ENCODE data around the gene RTN3. TPM values are rescaled to one million over a fixed set of nuclear protein-coding genes. Genes with fewer than 3 reads are reported as not detected.

Gene RTN3
- polyA plus RNA-seq, 3 donors from 2014 or later, result 47.8 to 87.9 (median 62.6) TPM

DNA sequence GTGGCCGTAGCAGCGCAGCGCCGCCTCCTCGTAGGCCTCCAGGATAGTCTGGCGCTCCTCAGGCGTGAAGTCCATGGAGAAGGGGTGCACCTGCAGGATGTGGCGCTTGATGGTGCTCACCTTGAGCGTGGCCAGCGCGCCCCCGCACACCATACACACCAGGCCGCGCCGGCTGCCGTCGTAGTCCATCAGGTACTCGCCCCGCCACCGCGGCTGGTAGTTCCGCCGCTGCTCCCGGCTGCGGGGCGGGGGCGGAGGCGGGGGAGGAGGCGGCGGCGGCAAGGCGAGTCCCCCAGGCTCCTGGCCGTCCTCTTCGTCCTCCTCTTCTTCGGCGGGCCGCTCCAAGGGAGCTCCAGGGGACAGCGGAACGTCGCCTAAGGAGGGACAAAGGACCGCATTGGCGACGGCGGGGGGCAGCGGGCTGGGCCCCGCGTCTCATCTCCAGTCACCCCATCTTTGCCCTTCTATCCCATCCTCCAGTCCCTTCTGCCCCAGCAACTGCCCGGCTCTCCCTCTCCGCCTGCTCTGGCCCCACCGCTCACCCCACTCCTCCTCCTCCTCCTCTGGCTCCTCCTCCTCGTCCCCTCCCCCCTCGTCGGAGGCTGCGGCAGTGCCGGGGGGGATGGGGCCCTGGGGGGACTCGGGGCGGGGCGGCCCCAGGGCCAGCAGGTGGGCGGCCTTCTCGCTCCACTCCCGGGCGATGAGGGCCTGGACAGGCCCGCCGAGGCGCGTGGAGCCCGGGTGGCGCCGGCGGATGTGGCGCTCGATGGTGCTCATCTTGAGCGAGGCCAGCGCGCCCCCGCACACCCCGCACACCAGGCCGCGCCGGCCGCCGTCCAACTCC lies 82.4 kb downstream of the RTN3 start:
- Mint-ChIP-seq H3K9me3 (no peaks in the 10 kb centered on the region), H3K36me3 (peaks cover 0 to under 1% (median 0%) of the 10 kb centered on the region in 3 donors), H3K27me3 (ENCODE audit: low read depth in 3 of 3) (peaks cover 0 to 7% (median 3%) of the 10 kb centered on the region in 3 donors), H3K27ac (no peak overlapping the region), H3K4me1 (peaks cover 3 to 9% of the 10 kb centered on the region in 2 donors), H3K4me3 (no peak overlapping the region)
- DNase-seq, result no peak

DNA sequence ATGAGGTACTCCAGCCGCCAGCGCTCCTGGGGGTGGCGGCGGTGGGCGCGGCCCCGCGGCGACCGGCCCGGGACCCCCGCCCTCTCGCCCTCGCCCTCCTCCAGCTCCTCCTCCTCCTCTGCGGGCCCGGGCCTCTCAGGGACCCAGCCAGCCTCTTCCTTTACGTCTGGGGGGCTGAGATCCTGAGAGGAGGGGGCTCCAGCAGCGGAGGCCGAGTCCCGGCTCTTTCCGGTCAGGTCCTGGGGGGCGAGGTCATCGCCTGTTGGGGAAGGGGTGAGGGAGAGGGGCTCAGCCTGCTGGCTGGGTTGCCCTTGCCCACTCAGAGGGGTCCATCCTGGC lies 83.0 kb downstream of the RTN3 start:
- H3K4me1 Mint-ChIP-seq, result peaks cover 3 to 9% of the 10 kb centered on the region in 2 donors
- no peak overlapping the region for H3K27ac Mint-ChIP-seq
- H3K36me3 Mint-ChIP-seq, result no peaks in the 10 kb centered on the region
- no peaks in the 10 kb centered on the region for H3K9me3 Mint-ChIP-seq
- no peak for DNase-seq
- peaks cover 0 to 7% (median 3%) of the 10 kb centered on the region in 3 donors for H3K27me3 Mint-ChIP-seq (ENCODE audit: low read depth in 3 of 3)
- no peak overlapping the region for H3K4me3 Mint-ChIP-seq

DNA sequence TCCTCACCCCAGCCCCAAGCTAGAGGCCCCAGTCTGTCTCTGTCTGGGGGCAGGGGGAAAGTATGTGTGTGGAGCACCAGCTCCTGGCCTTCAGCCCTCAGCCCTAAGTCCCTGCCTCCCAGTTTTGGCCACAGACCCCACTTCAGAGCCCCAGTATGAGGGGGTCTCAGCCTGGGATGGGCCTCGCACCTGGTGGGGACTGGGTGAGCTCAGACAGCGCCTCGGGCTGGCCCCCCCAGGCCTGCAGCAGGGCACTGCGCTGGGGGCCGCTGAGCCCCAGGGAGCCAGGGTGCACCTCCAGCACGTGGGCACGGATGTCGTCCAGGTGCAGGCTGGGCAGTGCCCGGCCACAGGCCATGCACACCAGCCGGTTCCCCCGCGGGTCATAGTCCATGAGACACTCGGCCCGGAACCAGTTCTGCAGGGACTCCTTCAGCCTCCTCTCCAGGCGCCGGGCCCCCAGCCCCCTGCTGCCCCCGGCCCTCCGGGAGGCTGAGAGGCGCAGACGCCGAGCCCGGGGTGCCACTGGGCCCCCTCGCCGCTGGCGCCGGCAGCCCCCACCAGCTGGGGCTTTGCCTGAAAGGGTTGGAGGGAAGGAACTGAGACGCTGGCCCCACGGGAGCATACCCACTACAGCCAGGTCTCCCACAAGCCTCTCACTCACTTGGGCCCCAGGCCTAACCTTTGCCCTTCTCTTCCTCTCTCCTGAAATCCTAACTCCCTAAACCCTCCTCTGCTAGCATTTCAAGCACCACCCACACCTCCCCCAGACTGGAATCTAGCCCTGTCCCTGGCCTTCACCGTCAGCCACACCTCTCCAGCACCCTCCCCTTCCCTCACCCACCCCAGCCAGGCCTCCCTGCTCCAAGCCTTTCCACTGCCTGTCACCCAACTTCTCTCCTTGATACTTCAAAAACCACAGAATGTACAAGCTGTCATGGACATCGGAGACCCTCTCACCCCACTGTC lies 83.7 kb downstream of the RTN3 start:
- Mint-ChIP-seq H3K27ac (no peak overlapping the region), H3K27me3 (ENCODE audit: low read depth in 3 of 3) (peaks cover 0 to 7% (median 3%) of the 10 kb centered on the region in 3 donors), H3K4me3 (no peak overlapping the region), H3K4me1 (peaks cover 5 to 12% of the 10 kb centered on the region in 2 donors), H3K9me3 (no peaks in the 10 kb centered on the region), H3K36me3 (no peaks in the 10 kb centered on the region)
- DNase-seq, result no peak

DNA sequence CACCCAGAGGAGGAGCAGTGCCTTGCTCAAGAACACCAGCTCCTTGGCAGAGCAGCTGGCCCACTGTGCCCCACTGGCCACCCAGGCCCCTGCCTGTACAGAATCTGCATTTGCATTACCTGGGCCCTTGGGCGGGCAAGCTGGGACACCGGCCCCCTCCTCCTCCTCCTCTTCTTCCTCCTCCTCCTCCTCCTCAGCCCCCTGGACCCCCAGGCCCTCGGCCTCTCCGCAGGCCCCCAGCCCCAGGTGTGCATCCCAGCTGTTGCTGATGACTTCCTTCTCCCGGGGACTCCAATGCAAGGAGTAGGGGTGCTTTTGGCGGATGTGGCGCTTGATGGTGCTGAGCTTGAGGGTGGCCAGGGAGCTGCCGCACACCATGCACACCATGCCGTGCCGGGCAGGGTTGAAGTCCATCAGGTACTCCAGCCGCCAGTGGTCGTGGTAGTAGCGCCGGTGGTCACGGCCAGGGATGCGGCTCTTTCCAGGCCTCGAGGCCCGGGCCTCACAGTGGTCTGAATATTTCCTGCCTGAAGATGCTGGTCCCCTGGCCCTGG lies 84.5 kb downstream of the RTN3 start:
- no peaks in the 10 kb centered on the region for H3K36me3 Mint-ChIP-seq
- H3K9me3 Mint-ChIP-seq, result no peaks in the 10 kb centered on the region
- H3K27ac Mint-ChIP-seq, result no peak overlapping the region
- H3K27me3 Mint-ChIP-seq (ENCODE audit: low read depth in 3 of 3), result peaks cover 0 to 7% (median 3%) of the 10 kb centered on the region in 3 donors
- H3K4me3 Mint-ChIP-seq, result no peak overlapping the region
- peaks cover 7 to 16% of the 10 kb centered on the region in 2 donors for H3K4me1 Mint-ChIP-seq
- no peak for DNase-seq

DNA sequence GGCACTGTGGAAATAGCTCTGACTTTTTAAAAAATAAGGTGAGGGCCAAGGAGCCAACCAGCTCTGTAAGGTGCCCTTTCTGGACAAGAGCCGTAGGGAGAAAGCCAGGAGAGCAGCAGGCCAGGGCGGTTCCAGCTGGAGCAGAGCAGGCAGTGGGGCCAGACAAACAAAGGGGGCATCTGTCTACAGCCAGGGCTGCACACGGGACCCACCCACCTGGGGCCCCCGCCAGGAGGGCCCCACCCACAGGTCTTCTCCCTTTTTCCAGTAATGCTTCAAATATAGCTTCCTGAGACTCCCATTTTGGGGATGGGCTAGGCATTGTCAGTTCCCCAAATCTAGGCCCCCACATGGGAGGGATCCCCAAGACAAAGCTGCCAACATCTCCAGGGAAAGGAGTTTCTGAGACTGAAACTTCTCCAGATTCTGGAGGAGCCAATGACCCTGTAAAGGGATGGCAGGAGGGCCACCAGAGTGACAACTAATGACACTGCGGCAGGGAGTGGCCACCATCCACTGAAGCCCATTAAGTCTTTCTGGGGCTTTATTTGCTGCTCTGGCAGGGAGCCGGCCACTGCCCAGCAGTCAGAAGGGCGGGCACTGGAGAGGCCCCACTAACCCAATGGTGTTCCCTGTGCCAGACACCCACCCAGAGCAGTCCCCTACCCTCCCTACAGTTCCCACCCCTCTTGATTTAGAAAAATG lies 85.4 kb downstream of the RTN3 start:
- Mint-ChIP-seq H3K9me3 (no peaks in the 10 kb centered on the region), H3K4me3 (peak overlapping the region; percentile 89 to 99 (median 95)), H3K36me3 (no peaks in the 10 kb centered on the region), H3K27me3 (ENCODE audit: low read depth in 3 of 3) (peaks cover 2 to 9% (median 5%) of the 10 kb centered on the region in 3 donors), H3K27ac (peak overlapping the region in 2 of 6 donors; percentile 7 to 78), H3K4me1 (peaks cover 7 to 16% of the 10 kb centered on the region in 2 donors)
- no peak for DNase-seq

DNA sequence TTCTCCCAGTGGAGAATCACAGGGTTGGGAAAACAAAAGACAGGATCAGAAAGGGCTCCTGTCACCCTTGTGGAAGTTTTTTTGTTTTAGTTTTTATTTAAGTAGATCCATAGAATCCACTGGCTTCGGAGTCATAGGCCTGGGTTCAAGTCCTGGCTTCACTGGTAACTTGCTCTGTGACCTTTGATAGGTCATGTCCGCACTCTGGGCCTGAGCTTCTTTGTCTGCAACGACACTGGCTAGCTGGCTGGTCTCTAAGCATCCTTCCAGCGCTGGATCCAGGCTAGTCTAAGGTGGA lies 85.9 kb downstream of the RTN3 start:
- Mint-ChIP-seq H3K27me3 (ENCODE audit: low read depth in 3 of 3) (peaks cover 2 to 9% (median 5%) of the 10 kb centered on the region in 3 donors), H3K36me3 (no peaks in the 10 kb centered on the region), H3K4me1 (peaks cover 7 to 16% of the 10 kb centered on the region in 2 donors)

DNA sequence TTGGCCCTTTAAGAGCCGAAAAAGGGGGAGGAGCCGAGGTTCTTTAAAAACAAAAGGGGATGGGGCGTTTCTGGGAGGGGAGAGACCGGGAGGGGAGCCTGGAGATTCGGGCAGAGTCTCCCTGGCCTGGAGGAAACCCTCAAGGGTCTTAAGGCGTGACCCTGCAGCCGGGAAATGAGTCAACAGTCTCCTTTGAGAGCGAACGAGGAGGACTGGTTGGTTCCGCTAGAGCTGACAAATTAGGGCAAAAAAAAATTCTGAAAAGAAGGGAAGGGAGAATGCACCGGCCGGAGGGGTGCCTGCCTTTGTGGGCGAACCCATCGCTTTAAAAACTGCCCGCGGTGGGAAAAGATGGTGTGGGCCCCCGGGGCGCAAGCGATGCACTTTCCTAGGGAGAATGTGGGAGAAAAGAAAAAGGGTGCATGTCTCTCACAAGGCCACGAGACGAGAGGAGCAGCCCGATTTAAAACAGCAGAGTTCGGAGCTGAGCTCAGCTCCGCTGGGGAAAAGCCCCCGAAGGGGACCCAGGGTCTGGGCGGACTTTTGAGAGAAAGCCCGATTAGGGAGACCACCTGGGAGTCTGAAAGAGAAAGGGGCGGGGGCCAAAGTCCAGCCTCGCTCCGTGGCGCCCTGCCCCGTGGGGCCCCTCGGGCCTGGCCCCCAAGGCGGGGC lies 86.4 kb downstream of the RTN3 start:
- Mint-ChIP-seq H3K27ac (peak overlapping the region; percentile 44 to 93 (median 78)), H3K36me3 (no peaks in the 10 kb centered on the region), H3K27me3 (ENCODE audit: low read depth in 3 of 3) (peaks cover 2 to 9% (median 5%) of the 10 kb centered on the region in 3 donors), H3K4me3 (peak overlapping the region; percentile 89 to 99 (median 95)), H3K4me1 (peaks cover 7 to 16% of the 10 kb centered on the region in 2 donors), H3K9me3 (no peaks in the 10 kb centered on the region)
- peak; percentile 31 to 37 (median 35) for DNase-seq

More for the DNA sequence above, 85.9 kb downstream of the RTN3 start:
- H3K27ac Mint-ChIP-seq, result peak overlapping the region in 5 of 6 donors; percentile 44 to 93 (median 84)
- no peak for DNase-seq
- no peaks in the 10 kb centered on the region for H3K9me3 Mint-ChIP-seq
- peak overlapping the region; percentile 89 to 99 (median 95) for H3K4me3 Mint-ChIP-seq

DNA sequence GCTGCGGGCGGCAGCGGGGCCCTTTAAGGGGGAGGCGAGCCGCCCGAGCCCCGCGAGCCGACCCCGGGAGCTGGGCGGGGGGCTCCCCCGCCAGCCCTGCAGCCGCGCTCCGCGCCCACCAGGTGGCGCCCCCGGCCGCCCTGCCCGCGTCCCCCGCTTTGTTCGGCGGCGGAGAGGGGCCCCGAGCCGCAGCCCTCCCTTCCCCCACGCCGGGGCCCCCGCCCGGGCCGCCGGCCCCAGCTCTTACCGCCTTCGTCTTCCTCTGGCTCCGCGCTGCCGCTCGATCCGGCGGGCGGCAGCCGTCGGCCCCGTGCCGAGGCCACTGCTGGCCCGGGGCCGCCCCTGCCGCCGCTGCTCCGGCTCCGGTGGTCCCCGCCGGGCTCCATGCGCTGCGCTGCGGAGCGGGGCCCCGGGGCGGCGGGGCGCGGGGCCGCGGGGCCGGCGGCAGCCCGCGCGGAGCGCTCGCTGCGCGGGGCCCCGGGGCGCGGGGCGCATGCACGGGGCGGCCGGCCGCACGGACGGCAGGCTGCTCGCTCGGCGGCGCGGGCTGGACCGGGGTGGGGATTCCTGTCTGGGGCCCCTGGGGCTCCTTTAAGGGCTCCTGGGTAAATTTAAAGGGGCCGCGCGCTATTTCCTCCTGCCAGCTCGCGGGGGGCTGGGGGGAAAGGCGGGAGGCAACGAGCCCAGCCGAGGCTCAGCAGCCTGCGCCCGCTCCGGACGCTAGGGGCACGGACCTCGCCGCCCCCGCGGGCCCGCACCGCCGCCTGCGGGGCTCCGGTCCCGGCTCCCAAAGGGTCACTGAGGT lies 87.1 kb downstream of the RTN3 start, which contains the start of gene ZFTA:
Gene ZFTA (minus strand): TSS at position 539 of the 805 bp plus-strand sequence. CDS start 153 bp downstream, at position 386.
- Mint-ChIP-seq H3K27me3 (ENCODE audit: low read depth in 3 of 3) (peaks cover 2 to 9% (median 5%) of the 10 kb centered on the region in 3 donors), H3K4me3 (peak within 1 kb of the TSS; percentile 89 to 99 (median 95)), H3K27ac (peak within 1 kb of the TSS; percentile 44 to 93 (median 78)), H3K9me3 (no peaks in the 10 kb centered on the region), H3K36me3 (no peaks in the 10 kb centered on the region), H3K4me1 (peaks cover 7 to 16% of the 10 kb centered on the region in 2 donors)
- DNase-seq, result peak; percentile 65 to 68 (median 65)

DNA sequence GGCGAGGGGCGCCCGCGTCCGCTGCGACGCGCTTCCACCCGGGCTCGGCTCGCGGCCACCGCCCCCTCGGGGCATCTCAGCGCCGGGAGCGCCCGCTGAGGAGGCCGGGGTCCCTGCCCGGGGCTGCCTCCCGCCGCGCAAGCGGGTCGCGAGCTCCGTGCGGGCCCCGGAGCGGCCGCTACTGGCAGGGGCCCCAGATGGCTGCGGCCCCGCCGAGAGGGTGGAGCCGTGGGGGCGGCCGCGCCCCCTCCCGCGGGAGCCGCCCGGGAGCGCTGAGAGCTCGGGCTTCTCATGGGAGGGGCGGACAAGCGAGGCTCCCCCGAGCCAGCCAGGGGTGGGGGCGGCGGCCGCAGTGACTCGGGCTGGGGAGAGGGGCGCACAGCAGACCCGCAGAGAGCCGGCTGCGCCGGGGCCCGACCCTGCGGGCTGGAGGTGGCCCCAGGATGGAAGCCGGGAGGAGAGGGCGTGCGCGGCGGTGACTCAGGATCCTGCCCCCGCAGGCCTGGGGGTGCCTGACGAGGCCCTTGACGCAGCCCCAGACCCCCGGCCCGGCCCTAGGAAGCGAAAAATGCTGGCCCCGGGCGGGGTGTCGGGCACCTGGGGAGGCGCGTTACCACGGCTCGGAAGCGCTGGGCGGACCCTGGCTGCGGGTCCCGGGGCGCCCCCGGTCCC lies 87.9 kb downstream of the RTN3 start:
- H3K36me3 Mint-ChIP-seq, result no peaks in the 10 kb centered on the region
- H3K27ac Mint-ChIP-seq, result no peak overlapping the region
- peaks cover 2 to 9% (median 5%) of the 10 kb centered on the region in 3 donors for H3K27me3 Mint-ChIP-seq (ENCODE audit: low read depth in 3 of 3)
- DNase-seq, result peak in 2 of 3 donors; percentile 19 to 21
- H3K4me1 Mint-ChIP-seq, result peaks cover 7 to 16% of the 10 kb centered on the region in 2 donors
- peak overlapping the region in 1 of 5 donors; percentile 53 for H3K4me3 Mint-ChIP-seq
- no peaks in the 10 kb centered on the region for H3K9me3 Mint-ChIP-seq

DNA sequence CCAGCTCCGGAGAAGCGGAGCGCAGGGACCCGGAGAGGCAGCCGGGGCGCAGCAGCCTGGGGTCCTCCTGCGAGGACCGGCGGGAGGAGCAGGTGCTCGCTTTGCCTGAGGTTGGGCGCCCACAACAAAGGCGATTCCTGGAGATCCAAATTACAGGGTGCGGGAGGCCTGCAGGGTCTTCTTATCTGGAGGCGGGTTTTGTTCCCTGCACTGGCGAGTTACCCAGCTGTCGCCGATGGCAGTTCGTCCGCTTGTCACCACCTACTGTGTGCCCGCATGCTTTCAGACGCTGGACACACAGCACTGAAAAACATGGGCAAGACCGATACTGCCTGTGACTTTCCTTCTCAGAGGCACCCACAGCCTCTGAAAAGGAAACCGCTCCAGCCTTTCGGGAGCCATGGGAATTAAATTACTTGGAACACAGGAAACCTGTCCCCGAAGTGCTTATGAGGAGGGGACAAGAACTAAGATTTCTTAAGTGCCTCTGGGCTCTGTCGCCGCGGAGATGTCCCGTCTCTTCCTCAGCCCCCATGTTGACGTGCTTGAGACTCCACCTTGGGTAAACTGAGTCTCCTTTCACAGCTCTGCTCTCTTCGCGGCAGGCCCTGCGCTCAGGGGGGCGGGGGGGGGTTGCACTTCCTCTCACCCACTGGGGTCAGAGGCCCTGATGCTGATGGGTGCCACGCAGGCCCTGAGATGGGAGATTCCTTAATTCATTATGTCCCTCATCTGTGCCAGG lies 88.6 kb downstream of the RTN3 start:
- H3K36me3 Mint-ChIP-seq, result no peaks in the 10 kb centered on the region
- no peak for DNase-seq
- peaks cover 7 to 16% of the 10 kb centered on the region in 2 donors for H3K4me1 Mint-ChIP-seq
- no peak overlapping the region for H3K27ac Mint-ChIP-seq
- H3K9me3 Mint-ChIP-seq, result no peaks in the 10 kb centered on the region
- H3K4me3 Mint-ChIP-seq, result peak overlapping the region; percentile 57 to 78 (median 68)
- H3K27me3 Mint-ChIP-seq (ENCODE audit: low read depth in 3 of 3), result peaks cover 2 to 10% (median 9%) of the 10 kb centered on the region in 3 donors

DNA sequence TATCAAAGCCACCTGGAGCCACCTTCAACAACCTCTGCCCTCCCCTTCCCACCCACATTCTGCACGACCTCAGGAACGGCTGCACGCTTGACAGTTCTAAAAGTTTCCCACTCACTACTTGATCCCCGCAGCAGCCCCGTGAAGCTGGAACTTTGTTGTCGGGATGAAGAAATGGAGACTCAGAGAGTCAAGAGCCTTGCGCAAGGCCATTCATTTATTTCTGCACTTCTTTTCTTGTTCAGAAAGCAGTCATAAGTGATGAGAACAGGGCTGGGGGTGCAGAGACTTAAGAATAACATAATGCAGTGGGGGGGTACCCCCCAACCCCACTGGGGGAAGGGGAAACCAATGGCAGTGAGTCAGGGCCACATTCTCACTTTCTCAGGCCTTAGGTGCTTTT lies 89.5 kb downstream of the RTN3 start:
- H3K4me3 Mint-ChIP-seq, result peak overlapping the region in 1 of 5 donors; percentile 35
- H3K36me3 Mint-ChIP-seq, result no peaks in the 10 kb centered on the region
- H3K27me3 Mint-ChIP-seq (ENCODE audit: low read depth in 3 of 3), result peaks cover 2 to 13% (median 10%) of the 10 kb centered on the region in 3 donors
- DNase-seq, result no peak
- no peaks in the 10 kb centered on the region for H3K9me3 Mint-ChIP-seq
- H3K4me1 Mint-ChIP-seq, result peaks cover 7 to 16% of the 10 kb centered on the region in 2 donors
- H3K27ac Mint-ChIP-seq, result no peak overlapping the region

Measured in immature natural killer cell (primary cell).